ENCODE measurements around the gene UNC13D. TPM values are rescaled to one million over a fixed set of nuclear protein-coding genes. Genes with fewer than 3 reads are reported as not detected.

Gene UNC13D
- total RNA-seq, 2 experiments from 2014 or later = 136 to 144 TPM

- Mint-ChIP-seq H3K36me3 (ENCODE audit: low read depth) (peaks cover 20% of the 10 kb centered on the region), H3K4me1 (ENCODE audit: low read depth) (peaks cover 35% of the 10 kb centered on the region), H3K27ac (peak within 1 kb of the TSS; percentile 100), H3K9me3 (no peaks in the 10 kb centered on the region), H3K27me3 (peaks cover 2% of the 10 kb centered on the region), H3K4me3 (peak within 1 kb of the TSS; percentile 93)
- DNase-seq (peak; percentile 98), ATAC-seq (peak; percentile 71)
- CTCF ChIA-PET = interaction anchor here (0.7 to 3.0 kb wide), 9 partner anchors 20 to 151 kb away, joined by 3 to 22 read pairs (median 4); partner anchors contain the start of genes GALK1, SMIM5 and TRIM47
- POLR2A ChIA-PET = interaction anchor here (0.6 to 6.3 kb wide), 13 partner anchors 9 to 670 kb away, joined by 3 to 74 read pairs (median 10); partner anchors contain the start of genes GALK1, TRIM65 and WBP2
- TF ChIP-seq CTCF (IDR thresholded peaks at IDR 0.05) = no peak
- intact Hi-C loops (cut with micrococcal nuclease) = no loop called here
Observed at GRCh38 chr17:75784473-75785015, 59.7 kb downstream of the UNC13D start, which contains the start of gene UNK. TSS of gene UNK (plus strand) at chr17:75784806. CDS start at chr17:75784881, 75 bp downstream.

GRCh38 chr17:75783803-75784472 is 60.3 kb downstream of the UNC13D start:
- DNase-seq (peak; percentile 36), ATAC-seq (peak; percentile 1)
- intact Hi-C loops (cut with micrococcal nuclease) = no loop called here
- ChIA-PET POLR2A (interaction anchor here (0.6 to 6.3 kb wide), 18 partner anchors 8 to 669 kb away, joined by 3 to 74 read pairs (median 5); partner anchors contain the start of genes GALK1, TRIM65 and WBP2), CTCF (interaction anchor here (0.7 to 3.0 kb wide), 30 partner anchors 7 to 151 kb away, joined by 3 to 22 read pairs (median 4); partner anchors contain the start of genes GALK1, SMIM5, TRIM47 and WBP2)
- TF ChIP-seq CTCF (IDR thresholded peaks at IDR 0.05) = no peak
- peaks cover 35% of the 10 kb centered on the region for H3K4me1 Mint-ChIP-seq (ENCODE audit: low read depth)
- H3K4me3 Mint-ChIP-seq = peak overlapping the region; percentile 93
- H3K36me3 Mint-ChIP-seq (ENCODE audit: low read depth) = peaks cover 21% of the 10 kb centered on the region
- H3K9me3 Mint-ChIP-seq = no peaks in the 10 kb centered on the region
- peak overlapping the region; percentile 100 for H3K27ac Mint-ChIP-seq
- peaks cover 2% of the 10 kb centered on the region for H3K27me3 Mint-ChIP-seq

GRCh38 chr17:75783069-75783783 is 61.0 kb downstream of the UNC13D start:
- DNase-seq (no peak), ATAC-seq (peak; percentile 12)
- Mint-ChIP-seq H3K27ac (peak overlapping the region; percentile 100), H3K4me1 (ENCODE audit: low read depth) (peaks cover 32% of the 10 kb centered on the region), H3K27me3 (peaks cover 2% of the 10 kb centered on the region), H3K9me3 (no peaks in the 10 kb centered on the region), H3K4me3 (peak overlapping the region; percentile 93), H3K36me3 (ENCODE audit: low read depth) (peaks cover 28% of the 10 kb centered on the region)
- ChIA-PET POLR2A (interaction anchor here (0.6 to 6.3 kb wide), 10 partner anchors 8 to 482 kb away, joined by 3 to 74 read pairs (median 4); partner anchors contain the start of gene TRIM65), CTCF (interaction anchor here (0.6 to 3.0 kb wide), 31 partner anchors 8 to 237 kb away, joined by 3 to 22 read pairs (median 4); partner anchors contain the start of genes GALK1, SMIM5 and WBP2)
- intact Hi-C loops (cut with micrococcal nuclease) = no loop called here
- TF ChIP-seq CTCF (IDR thresholded peaks at IDR 0.05) = peak; percentile 97

GRCh38 chr17:75779987-75780889 is 64.0 kb downstream of the UNC13D start:
- Mint-ChIP-seq H3K27ac (peak overlapping the region; percentile 95), H3K4me1 (ENCODE audit: low read depth) (peaks cover 40% of the 10 kb centered on the region), H3K27me3 (peaks cover 2% of the 10 kb centered on the region), H3K36me3 (ENCODE audit: low read depth) (peaks cover 34% of the 10 kb centered on the region), H3K4me3 (peak overlapping the region; percentile 88), H3K9me3 (no peaks in the 10 kb centered on the region)
- no peak for ATAC-seq
- CTCF ChIA-PET = interaction anchor here (1.0 to 6.1 kb wide), 3 partner anchors 15 to 107 kb away, joined by 4 to 40 read pairs (median 13); partner anchors contain the start of gene GALK1
- POLR2A ChIA-PET = interaction anchor here (0.7 to 3.6 kb wide), 6 partner anchors 19 to 116 kb away, joined by 3 to 11 read pairs (median 3); partner anchors contain the start of genes TRIM65 and WBP2
- TF ChIP-seq CTCF (IDR thresholded peaks at IDR 0.05) = no peak
- no peak for DNase-seq
- intact Hi-C loops (cut with micrococcal nuclease) = no loop called here
